GM19240 (cell line): ENCODE data around the gene AS3MT.
A peak's percentile ranks its signal among the peaks of the same experiment; 100 is the strongest.
"Not testable (repeated sequence)": the region's sequence is repeated elsewhere in the genome, so short reads cannot be mapped to it uniquely, and the experiment has no call there.

Experiments used
- DNase-seq: peaks from one replicate; pipeline ENCODE4 v3.0.0; 2011; ENCODE audit warnings: low spot score; ENCODE audit not compliant: insufficient read length

The AS3MT gene

GRCh38 chr10:102855731-102856436 is 13.4 kb upstream of the AS3MT start:
- DNase-seq, result not testable (repeated sequence)

- DNase-seq, result no peak
Measured at GRCh38 chr10:102856758-102857424, 12.4 kb upstream of the AS3MT start.

GRCh38 chr10:102859911-102860310 is 9.4 kb upstream of the AS3MT start:
- DNase-seq, result no peak

GRCh38 chr10:102863660-102864059 is 5.6 kb upstream of the AS3MT start:
- no peak for DNase-seq

GRCh38 chr10:102865620-102866019 is 3.6 kb upstream of the AS3MT start:
- DNase-seq, result no peak

- DNase-seq, result no peak
Measured at GRCh38 chr10:102868911-102869257, 386 bp upstream of the AS3MT start.

GRCh38 chr10:102870221-102870620 is 951 bp downstream of the AS3MT start:
- DNase-seq, result no peak

GRCh38 chr10:102872163-102872562 is 2.9 kb downstream of the AS3MT start:
- no peak for DNase-seq

GRCh38 chr10:102876747-102877153 is 7.5 kb downstream of the AS3MT start:
- no peak for DNase-seq

GRCh38 chr10:102878629-102879028 is 9.4 kb downstream of the AS3MT start:
- no peak for DNase-seq

- no peak for DNase-seq
Measured at GRCh38 chr10:102880256-102880655, 11.0 kb downstream of the AS3MT start.

- DNase-seq, result no peak
Measured at GRCh38 chr10:102888048-102888447, 18.8 kb downstream of the AS3MT start.

GRCh38 chr10:102894466-102895213 is 25.4 kb downstream of the AS3MT start:
- DNase-seq, result no peak

GRCh38 chr10:102900006-102900405 is 30.7 kb downstream of the AS3MT start:
- DNase-seq, result no peak

GRCh38 chr10:102904346-102904745 is 35.1 kb downstream of the AS3MT start:
- no peak for DNase-seq

- no peak for DNase-seq
Measured at GRCh38 chr10:102906507-102906906, 37.2 kb downstream of the AS3MT start.

GRCh38 chr10:102914781-102915180 is 45.5 kb downstream of the AS3MT start:
- no peak for DNase-seq

- DNase-seq, result no peak
Measured at GRCh38 chr10:102916173-102916572, 46.9 kb downstream of the AS3MT start.

GRCh38 chr10:102917314-102917961 is 48.2 kb downstream of the AS3MT start:
- peak; percentile 38 for DNase-seq

GRCh38 chr10:102917962-102918816 is 48.9 kb downstream of the AS3MT start, which contains the start of gene CNNM2:
TSS of gene CNNM2 (plus strand) at chr10:102918294. CDS start at chr10:102918481, 187 bp downstream.
- peak; percentile 76 for DNase-seq

- no peak for DNase-seq
Measured at GRCh38 chr10:102918817-102919245, 49.6 kb downstream of the AS3MT start.
